Neural progenitor cell (in vitro differentiated cells): ENCODE measurements around the gene INHBB. TPM values are rescaled to one million over a fixed set of nuclear protein-coding genes. Genes with fewer than 3 reads are reported as not detected.

Experiments
- DNase-seq: peaks from one replicate; pipeline ENCODE4 v3.0.0-alpha.2; 2016; ENCODE audit warnings: low spot score
- H2AFZ ChIP-seq: fragments of 200-600 bp; sonication (generic); replicated peaks from 2 replicates; pipeline ENCODE4 v1.6.1; 2016; ENCODE audit warnings: antibody characterized with exemption
- H3F3A ChIP-seq: fragments of 200-600 bp; sonication (generic); 2 replicates; pipeline ENCODE4 v1.6.1; 2016; ENCODE audit warnings: antibody characterized with exemption, low read depth
- H3K27ac ChIP-seq: fragments of 200-600 bp; sonication (generic); 2 replicates; pipeline ENCODE4 v1.5.1; 2016; ENCODE audit warnings: mild to moderate bottlenecking
- H3K27me3 ChIP-seq: fragments of 200-600 bp; sonication (generic); 2 replicates; pipeline ENCODE4 v1.6.1; 2016; ENCODE audit warnings: mild to moderate bottlenecking, moderate library complexity
- H3K36me3 ChIP-seq: fragments of 200-600 bp; sonication (generic); 2 replicates; pipeline ENCODE4 v1.5.1; 2016
- H3K4me1 ChIP-seq: fragments of 200-600 bp; sonication (generic); 2 replicates; pipeline ENCODE4 v1.6.1; 2016; ENCODE audit warnings: mixed run types
- H3K4me2 ChIP-seq: fragments of 200-600 bp; sonication (generic); 2 replicates; pipeline ENCODE4 v1.6.1; 2016
- H3K4me3 ChIP-seq: fragments of 200-600 bp; sonication (generic); 2 replicates; pipeline ENCODE4 v1.5.1; 2016
- H3K79me2 ChIP-seq: fragments of 200-600 bp; sonication (generic); 2 replicates; pipeline ENCODE4 v1.6.1; 2016; ENCODE audit warnings: low read depth
- H3K9ac ChIP-seq: fragments of 200-600 bp; sonication (generic); 2 replicates; pipeline ENCODE4 v1.6.1; 2016
- H3K9me3 ChIP-seq: fragments of 200-600 bp; sonication (generic); 2 replicates; pipeline ENCODE4 v1.5.1; 2016; ENCODE audit warnings: low read depth
- H4K20me1 ChIP-seq: fragments of 200-600 bp; sonication (generic); 2 replicates; pipeline ENCODE4 v1.6.1; 2016; ENCODE audit warnings: low read depth
- H3K27ac Mint-ChIP-seq: 3 replicates; pipeline ENCODE4 v1.8.0; 2021; ENCODE audit warnings: mixed read lengths
- H3K27me3 Mint-ChIP-seq: 2 replicates; pipeline ENCODE4 v1.8.0; 2022; ENCODE audit warnings: low read depth, mild to moderate bottlenecking, inconsistent platforms, moderate library complexity, mixed read lengths; ENCODE audit not compliant: insufficient read depth
- H3K36me3 Mint-ChIP-seq: 3 replicates; pipeline ENCODE4 v1.8.0; 2021; ENCODE audit warnings: mixed read lengths
- H3K4me1 Mint-ChIP-seq: 3 replicates; pipeline ENCODE4 v1.8.0; 2021; ENCODE audit warnings: mixed read lengths
- H3K4me3 Mint-ChIP-seq: 3 replicates; pipeline ENCODE4 v1.8.0; 2021; ENCODE audit warnings: mild to moderate bottlenecking, moderate library complexity, mixed read lengths
- H3K9me3 Mint-ChIP-seq: 3 replicates; pipeline ENCODE4 v1.8.0; 2020; ENCODE audit warnings: mixed read lengths
- EZH2 ChIP-seq: fragments of 200-600 bp; sonication (generic); IDR thresholded peaks from 2 replicates; pipeline ENCODE4 v1.6.1; 2017; ENCODE audit warnings: antibody characterized with exemption, mild to moderate bottlenecking, moderate library complexity
- EZH2phosphoT487 ChIP-seq: fragments of 200-600 bp; sonication (generic); IDR thresholded peaks from 2 replicates; pipeline ENCODE4 v1.6.1; 2017; ENCODE audit warnings: antibody characterized with exemption
- total RNA-seq: library from RNA; depleted of rRNA; stranded (reverse); fragments of >200 nt; gene quantifications from 2 replicates; pipeline ENCODE4 v1.2.3, GENCODE V29; 2015; ENCODE audit warnings: low replicate concordance
- TF ChIP-seq, protein P1 (sequence below): fragments of 200-600 bp; sonication (generic); IDR thresholded peaks from 2 replicates; pipeline ENCODE4 v1.5.1; 2017; ENCODE audit warnings: antibody characterized with exemption, mild to moderate bottlenecking

The INHBB gene
- total RNA-seq, 1 donor from 2014 or later: not detected

DNA sequence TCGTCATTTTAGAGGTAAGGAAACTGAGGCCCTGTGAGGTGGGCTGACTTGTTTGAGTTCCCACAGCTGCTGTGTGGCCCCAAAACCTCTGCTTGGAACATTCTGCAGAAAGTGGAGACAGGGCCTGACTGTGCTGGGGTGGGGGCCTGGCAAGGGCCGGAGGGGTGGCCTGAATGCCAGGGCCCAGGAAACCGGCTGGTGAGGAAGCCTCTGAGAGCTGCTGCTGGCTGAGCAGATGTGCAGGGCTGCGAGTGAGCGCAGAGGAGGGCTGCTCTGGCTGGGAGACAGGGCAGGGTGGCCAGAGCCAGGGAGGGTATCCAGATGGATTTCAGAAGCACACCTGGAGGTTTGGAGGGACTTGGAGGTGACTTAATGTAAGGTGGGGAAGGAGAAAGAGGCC, 29.9 kb upstream of the INHBB start:
- H3K4me3 ChIP-seq: no peak overlapping the region
- H4K20me1 ChIP-seq: no peaks in the 10 kb centered on the region
- Mint-ChIP-seq H3K9me3 (no peaks in the 10 kb centered on the region), H3K27me3 (peaks cover 14% of the 10 kb centered on the region), H3K27ac (no peak overlapping the region), H3K4me3 (no peak overlapping the region), H3K36me3 (no peaks in the 10 kb centered on the region), H3K4me1 (peaks cover 26% of the 10 kb centered on the region)
- H3K27me3 ChIP-seq: peaks cover 43% of the 10 kb centered on the region
- H3K9me3 ChIP-seq: no peaks in the 10 kb centered on the region
- no peak overlapping the region for H3K27ac ChIP-seq
- DNase-seq: no peak
- no peak overlapping the region for H3K4me2 ChIP-seq
- H3K4me1 ChIP-seq: no peaks in the 10 kb centered on the region
- H3K9ac ChIP-seq: no peak overlapping the region
- H3F3A ChIP-seq: peaks cover 3% of the 10 kb centered on the region
- no peaks in the 10 kb centered on the region for H3K79me2 ChIP-seq
- H2AFZ ChIP-seq: no peak overlapping the region
- H3K36me3 ChIP-seq: no peaks in the 10 kb centered on the region
- TF ChIP-seq EZH2 (no peak), EZH2phosphoT487 (no peak)
- TF ChIP-seq, protein P1, sequence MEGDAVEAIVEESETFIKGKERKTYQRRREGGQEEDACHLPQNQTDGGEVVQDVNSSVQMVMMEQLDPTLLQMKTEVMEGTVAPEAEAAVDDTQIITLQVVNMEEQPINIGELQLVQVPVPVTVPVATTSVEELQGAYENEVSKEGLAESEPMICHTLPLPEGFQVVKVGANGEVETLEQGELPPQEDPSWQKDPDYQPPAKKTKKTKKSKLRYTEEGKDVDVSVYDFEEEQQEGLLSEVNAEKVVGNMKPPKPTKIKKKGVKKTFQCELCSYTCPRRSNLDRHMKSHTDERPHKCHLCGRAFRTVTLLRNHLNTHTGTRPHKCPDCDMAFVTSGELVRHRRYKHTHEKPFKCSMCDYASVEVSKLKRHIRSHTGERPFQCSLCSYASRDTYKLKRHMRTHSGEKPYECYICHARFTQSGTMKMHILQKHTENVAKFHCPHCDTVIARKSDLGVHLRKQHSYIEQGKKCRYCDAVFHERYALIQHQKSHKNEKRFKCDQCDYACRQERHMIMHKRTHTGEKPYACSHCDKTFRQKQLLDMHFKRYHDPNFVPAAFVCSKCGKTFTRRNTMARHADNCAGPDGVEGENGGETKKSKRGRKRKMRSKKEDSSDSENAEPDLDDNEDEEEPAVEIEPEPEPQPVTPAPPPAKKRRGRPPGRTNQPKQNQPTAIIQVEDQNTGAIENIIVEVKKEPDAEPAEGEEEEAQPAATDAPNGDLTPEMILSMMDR: no peak

DNA sequence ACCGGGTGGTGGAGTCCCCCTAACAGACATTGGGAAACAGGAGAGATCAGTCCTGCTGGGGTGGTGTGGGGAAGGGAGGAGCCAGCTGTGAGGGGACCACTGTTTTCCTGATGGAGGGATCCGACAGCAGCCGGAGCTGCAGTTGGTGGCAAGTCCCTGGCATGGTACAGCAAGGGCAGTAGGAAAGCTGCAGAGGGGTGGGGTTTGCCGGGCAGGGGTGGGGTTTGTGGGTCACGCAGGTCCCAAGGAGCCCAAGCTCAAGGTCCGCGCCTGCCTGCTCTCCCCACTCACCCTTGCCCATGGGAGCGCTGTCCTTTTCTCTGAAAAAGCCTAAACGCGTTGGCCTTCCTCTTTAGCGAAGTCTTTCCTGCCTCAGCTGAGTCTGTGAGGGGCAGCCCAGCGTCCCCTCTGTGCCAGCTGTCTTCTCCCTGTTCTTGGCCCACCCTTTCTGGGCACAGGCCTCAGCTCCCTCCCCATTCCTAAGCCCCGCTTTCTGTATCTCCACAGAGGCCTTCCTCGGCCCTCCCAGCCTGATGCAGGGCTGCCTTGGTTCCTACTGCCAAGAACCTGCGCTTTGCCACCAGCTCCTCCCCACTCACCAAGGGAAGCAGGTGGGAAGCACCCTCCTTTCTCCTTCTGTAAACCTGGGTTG, 29.3 kb upstream of the INHBB start:
- no peak overlapping the region for H3K4me2 ChIP-seq
- no peaks in the 10 kb centered on the region for H4K20me1 ChIP-seq
- peaks cover 3% of the 10 kb centered on the region for H3F3A ChIP-seq
- H3K36me3 Mint-ChIP-seq: no peaks in the 10 kb centered on the region
- no peaks in the 10 kb centered on the region for H3K9me3 Mint-ChIP-seq
- H3K27me3 ChIP-seq: peaks cover 43% of the 10 kb centered on the region
- no peak overlapping the region for H2AFZ ChIP-seq
- TF ChIP-seq EZH2phosphoT487: no peak
- TF ChIP-seq, protein P1: no peak
- TF ChIP-seq EZH2: no peak
- no peaks in the 10 kb centered on the region for H3K4me1 ChIP-seq
- no peaks in the 10 kb centered on the region for H3K79me2 ChIP-seq
- H3K4me1 Mint-ChIP-seq: peaks cover 26% of the 10 kb centered on the region
- no peak overlapping the region for H3K9ac ChIP-seq
- no peak for DNase-seq
- H3K4me3 ChIP-seq: no peak overlapping the region
- H3K9me3 ChIP-seq: no peaks in the 10 kb centered on the region
- H3K27ac Mint-ChIP-seq: no peak overlapping the region
- no peak overlapping the region for H3K27ac ChIP-seq
- H3K27me3 Mint-ChIP-seq: peaks cover 18% of the 10 kb centered on the region
- no peak overlapping the region for H3K4me3 Mint-ChIP-seq
- H3K36me3 ChIP-seq: no peaks in the 10 kb centered on the region

DNA sequence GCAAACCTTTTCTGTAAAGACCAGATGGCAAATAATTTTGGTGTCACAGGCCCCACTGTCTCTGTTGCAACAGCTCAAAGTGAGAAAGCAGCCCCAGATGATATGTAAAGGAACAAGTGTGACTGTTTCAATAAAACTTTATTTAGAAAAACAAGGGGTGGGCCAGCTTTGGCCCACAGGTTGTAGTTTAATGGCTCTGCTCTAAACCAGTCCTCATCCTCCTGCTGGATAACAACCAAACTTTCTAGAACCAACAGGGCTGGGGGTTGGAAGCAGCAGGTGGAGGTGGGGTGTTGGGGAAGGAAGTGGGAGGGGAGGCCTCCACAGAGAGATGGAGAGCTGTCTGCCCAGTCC, 28.8 kb upstream of the INHBB start:
- H3K27me3 Mint-ChIP-seq: peaks cover 18% of the 10 kb centered on the region
- H4K20me1 ChIP-seq: no peaks in the 10 kb centered on the region
- no peak overlapping the region for H2AFZ ChIP-seq
- TF ChIP-seq EZH2phosphoT487 (no peak), EZH2 (no peak)
- TF ChIP-seq, protein P1: no peak
- no peaks in the 10 kb centered on the region for H3K4me1 ChIP-seq
- peaks cover 38% of the 10 kb centered on the region for H3K27me3 ChIP-seq
- no peaks in the 10 kb centered on the region for H3K36me3 Mint-ChIP-seq
- no peaks in the 10 kb centered on the region for H3K9me3 Mint-ChIP-seq
- no peak for DNase-seq
- no peak overlapping the region for H3K4me3 Mint-ChIP-seq
- H3K9me3 ChIP-seq: no peaks in the 10 kb centered on the region
- H3K27ac ChIP-seq: no peak overlapping the region
- no peaks in the 10 kb centered on the region for H3K36me3 ChIP-seq
- no peak overlapping the region for H3K4me3 ChIP-seq
- no peak overlapping the region for H3K9ac ChIP-seq
- H3K4me2 ChIP-seq: no peak overlapping the region
- peaks cover 3% of the 10 kb centered on the region for H3F3A ChIP-seq
- no peaks in the 10 kb centered on the region for H3K79me2 ChIP-seq
- no peak overlapping the region for H3K27ac Mint-ChIP-seq
- peaks cover 26% of the 10 kb centered on the region for H3K4me1 Mint-ChIP-seq
